HG03280 (cell line): ENCODE data around the gene THBD.

Experiments
- ATAC-seq: cut with Tn5 transposase; IDR thresholded peaks from one replicate; pipeline ENCODE4 v1.9.1; 2021; ENCODE audit warnings: mild to moderate bottlenecking, moderate library complexity; ENCODE audit not compliant: unreplicated experiment

THBD gene

GRCh38 chr20:23063581-23063980, 14.1 kb upstream of the THBD start:
- ATAC-seq, result no peak

DNA sequence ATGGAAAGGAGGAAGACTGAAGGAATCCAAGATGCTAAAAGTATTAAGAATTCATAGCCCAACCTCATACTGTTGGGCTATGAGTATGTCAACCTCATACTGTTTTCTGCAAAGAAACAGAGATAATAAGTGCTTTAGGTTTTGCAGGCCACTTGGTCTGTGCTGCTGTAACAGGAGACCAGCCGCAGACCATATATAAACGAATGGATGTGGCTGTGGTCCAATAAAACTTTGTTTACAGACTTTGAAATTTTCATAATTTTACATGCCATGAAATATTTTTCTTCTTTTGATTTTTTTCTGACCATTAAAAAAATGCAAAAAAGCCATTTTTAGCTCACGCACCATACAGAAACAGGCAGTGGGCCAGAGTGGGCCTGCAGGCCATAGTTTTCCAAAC, 13.7 kb upstream of the THBD start:
- ATAC-seq, result no peak

DNA sequence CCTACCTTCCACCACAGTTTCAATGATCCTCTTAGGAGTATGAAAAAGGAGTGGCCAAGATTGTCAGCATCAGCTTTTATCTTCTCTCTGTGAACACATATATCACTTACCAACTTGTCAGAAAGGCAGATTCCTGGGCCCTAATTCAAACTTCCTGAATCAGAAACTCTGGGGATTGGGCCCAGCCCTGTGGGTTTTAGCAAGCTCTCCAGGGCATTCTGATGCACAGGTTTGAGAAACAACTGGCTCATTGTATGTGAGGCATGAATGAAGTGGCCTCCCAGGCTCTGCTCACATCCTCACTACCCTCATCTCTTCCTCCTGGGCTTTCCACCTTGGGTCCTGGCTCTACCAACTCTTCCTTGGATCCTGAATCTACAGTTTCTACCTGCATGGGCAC, 13.2 kb upstream of the THBD start:
- ATAC-seq, result no peak

DNA sequence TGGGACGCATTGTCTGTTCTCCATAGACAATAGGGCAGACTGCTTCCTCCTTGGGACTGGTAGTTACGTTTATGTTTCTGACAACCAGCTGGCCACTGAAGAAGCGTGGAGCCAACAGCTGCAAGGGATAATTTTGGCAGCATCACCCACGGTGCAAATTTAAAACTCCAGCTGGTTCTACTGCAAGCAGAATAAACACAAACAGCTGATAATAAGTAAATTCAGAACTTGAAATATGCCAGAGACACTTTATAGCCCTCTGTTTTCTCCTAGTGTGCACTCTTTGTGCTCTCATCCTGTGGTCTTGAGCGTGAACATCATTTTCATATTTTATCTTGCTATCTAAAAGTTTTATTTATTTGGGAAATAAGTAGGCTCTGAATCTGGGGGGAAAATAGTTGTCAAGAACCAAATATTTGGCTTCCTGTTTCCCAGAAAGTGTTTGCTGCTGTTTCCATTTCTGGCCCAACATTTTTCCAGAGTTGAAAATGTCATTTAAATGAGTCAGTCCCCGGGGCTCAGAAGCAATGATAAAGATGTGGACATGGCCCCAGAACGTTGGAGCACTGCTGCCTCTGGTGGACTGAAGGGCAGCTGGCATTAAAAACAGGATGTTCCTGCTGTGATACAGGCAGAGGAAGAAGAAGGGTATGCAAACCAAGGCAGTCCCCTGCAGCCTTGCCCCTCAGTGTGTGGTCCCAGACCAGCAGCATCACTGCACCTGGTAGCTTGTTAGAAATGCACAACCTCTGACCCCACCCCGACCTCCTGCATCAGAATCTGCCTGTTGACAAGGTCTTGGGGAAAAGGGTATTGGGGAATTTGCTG, 12.5 kb upstream of the THBD start:
- ATAC-seq, result no peak

GRCh38 chr20:23061262-23061661, 11.8 kb upstream of the THBD start:
- ATAC-seq, result no peak

GRCh38 chr20:23060629-23061028, 11.2 kb upstream of the THBD start:
- no peak for ATAC-seq

DNA sequence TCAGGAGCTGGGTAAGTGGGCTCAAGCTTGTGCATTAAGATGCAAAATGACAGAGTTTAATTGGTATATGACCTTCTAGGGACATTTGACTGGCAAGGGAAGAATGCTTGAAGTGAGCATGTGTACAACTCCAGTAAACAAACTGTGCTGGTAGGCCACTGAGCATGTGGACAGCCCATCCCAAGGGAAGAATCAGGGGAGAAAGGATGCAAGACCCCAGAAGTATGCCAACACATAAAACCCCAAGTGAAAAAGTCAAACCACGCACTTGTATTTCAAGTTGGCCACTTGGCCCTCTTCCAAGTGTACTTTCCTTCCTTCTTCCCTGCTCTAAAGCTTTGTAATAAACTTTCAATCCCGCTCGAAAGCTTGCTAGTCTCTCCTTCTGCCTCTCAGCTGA, 10.4 kb upstream of the THBD start:
- no peak for ATAC-seq

- no peak for ATAC-seq
These were observed 9.5 kb upstream of the THBD start for GRCh38 chr20:23059001-23059400.

DNA sequence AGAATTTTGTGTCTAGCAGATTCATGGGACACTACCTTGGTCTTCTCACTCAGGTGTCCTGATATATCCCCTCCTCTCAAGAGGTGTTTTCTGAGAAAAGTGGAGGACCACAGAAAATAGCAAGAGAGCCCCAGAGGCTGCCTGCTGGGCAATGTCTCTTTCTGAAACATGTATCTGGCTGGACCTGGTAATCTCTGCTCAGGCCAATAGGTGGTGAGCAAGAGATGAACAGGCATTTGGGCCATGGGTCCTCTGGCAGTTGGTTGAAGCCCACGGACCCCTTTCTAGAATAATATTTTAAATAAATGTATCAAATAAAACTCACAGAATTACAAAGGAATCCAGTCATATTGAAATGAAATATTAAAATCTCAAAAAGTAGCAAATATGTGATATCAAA, 8.8 kb upstream of the THBD start:
- no peak for ATAC-seq

GRCh38 chr20:23052904-23053303, 3.4 kb upstream of the THBD start:
- ATAC-seq, result no peak

DNA sequence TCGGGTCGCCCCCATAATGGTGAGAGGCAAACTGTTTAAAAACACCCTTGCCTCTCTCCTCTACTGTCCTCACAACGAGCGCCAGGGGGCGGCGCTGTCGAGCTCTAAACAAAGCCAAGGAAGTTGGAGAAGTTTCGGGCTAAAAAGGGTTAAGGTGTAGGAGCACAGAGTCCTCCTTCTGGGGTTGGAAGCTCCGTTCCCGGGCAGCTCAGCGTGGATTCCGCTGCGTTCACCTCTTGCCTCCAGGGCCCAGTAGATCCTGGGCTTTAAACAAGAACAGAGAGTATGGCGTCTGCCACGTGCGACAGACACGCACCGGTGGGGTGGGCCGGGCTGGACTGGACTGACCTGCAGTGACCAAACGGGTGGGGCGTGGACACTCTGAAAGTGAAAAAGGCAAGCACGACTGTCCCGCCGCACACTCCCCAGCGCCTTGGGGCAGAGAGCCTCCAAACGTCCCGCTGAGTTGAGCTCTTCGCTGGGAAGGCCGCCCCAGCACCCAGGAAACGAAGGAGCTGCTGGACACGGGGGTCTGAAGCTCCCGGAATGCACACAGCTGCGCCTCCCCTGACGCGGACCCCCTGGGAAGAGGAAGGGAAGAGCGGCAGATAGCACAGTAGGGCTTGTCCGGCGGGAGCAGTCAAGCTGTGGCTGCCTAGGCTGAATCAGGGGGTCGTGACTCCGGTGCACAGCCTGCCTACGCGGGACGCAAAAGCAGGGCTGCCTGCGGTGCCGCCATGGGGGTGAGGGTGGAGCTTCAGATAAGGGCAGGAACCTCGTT, 1.6 kb upstream of the THBD start:
- no peak for ATAC-seq

DNA sequence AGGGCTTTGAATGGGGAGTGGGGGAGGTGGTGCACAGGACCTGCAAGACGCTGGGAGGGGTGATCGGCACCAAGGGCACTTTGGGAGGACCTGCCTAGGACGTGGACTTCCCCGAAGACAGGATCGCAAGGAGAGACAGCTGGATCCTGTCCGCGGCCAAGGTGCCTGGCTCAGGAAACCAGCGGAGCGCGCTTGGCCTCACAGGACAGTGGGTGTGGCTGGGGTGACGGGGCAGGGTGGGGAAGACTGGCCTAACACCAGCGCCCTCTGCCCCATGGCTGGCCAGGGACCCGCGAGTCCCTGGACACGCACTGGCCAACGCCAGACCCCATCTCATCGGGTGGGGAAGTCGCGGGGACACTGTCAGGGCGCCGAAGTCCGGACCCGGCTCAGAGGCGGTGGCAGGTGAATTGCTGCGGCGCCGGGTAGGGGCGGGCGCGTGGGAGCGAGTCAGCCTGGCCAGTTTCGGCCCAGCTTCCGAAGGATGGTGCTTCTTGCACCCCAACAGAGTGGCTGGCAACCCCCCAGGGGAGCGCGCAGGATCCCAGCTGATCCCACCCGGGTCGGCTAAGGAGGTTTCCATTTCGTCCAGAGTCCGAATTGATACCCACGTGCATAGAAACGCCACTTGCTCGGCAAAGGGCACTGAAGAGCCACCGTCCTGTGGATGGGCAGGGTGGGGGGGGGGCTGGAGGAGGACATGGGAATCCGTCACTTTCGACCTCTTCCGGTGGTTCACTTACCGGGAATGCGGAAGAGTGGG, 785 bp upstream of the THBD start:
- no peak for ATAC-seq

DNA sequence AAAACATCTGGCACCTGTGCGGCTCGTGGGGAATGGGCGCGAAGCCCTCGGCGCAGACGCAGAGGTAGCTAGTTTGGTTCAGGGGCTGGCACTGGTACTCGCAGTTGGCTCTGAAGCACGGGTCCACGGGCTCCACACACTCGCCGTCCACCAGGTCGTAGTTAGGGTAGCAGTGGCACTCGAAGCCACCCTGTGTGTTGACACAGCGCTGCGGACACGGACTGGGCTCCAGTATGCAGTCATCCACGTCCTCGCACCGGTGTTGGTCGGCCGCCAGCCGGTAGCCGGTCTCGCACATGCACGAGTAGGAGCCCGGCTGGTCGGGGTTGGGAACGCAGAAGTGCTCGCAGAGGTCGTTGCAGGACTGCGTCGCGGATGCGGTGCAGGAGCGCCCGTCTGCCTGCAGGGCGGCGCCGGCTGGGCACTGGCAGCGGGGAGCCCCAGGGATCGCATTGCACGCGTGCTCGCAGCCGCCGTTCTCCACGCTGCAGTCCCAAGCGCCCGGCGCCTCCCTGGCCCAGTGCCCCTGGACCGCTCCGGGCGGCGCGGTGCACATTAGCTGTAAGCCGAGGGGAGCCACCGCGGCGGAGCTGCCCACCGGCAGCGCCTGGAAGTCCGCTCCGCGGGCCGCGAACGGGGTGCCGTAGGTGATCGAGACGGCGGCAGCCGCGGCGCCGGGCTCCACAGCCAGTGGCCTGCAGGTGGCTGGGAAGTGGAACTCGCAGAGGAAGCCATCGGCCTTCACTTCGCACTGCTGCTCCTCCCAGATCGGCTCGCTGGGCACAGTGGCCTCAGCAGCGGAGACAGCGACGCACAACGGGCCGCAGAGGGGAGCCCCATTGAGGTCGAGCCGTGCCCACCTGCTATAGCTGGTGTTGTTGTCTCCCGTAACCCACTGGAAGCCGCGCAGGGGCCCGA, 930 bp downstream of the THBD start:
- ATAC-seq, result no peak

- no peak for ATAC-seq
These were observed 1.7 kb downstream of the THBD start for GRCh38 chr20:23047738-23048214.

DNA sequence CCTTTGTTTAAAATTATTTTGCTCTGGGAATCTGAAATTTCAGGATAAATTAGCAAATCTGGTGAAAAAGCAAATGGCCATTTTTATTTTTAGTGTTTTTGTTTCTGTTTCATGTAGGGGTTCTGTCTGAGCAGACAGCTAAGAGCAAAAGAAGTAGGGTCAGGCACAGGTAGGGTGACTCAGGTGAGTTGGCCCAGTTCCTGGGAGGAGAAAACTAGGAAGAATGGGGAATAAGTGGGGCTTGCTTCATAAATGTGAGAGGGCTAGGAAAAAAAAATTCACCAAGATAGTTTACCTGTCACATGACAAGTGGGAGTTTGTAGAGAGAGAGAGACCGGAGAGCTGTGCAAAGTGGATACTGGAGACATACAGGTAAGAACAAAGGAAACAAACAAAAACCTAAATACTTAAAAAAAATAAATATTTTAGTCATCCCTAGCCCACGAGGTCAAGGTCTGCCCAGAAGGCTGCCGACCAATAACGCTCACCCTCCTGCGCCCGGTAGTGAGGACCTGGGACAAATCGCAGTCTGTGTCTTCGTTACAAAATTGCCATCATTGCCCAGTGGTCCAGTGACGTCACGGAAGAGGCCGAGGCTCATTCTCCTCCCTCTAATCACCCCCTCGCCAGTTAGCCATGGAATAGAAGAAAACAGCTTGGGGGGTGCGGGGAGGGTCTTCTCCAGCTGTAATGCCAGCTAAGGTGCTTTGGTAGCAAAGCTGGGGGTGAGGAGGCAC, 2.3 kb downstream of the THBD start:
- ATAC-seq, result no peak

GRCh38 chr20:23046431-23046830, 3.0 kb downstream of the THBD start:
- ATAC-seq, result no peak

GRCh38 chr20:23043376-23043775, 6.1 kb downstream of the THBD start:
- no peak for ATAC-seq

GRCh38 chr20:23042270-23042669, 7.2 kb downstream of the THBD start:
- ATAC-seq, result no peak

DNA sequence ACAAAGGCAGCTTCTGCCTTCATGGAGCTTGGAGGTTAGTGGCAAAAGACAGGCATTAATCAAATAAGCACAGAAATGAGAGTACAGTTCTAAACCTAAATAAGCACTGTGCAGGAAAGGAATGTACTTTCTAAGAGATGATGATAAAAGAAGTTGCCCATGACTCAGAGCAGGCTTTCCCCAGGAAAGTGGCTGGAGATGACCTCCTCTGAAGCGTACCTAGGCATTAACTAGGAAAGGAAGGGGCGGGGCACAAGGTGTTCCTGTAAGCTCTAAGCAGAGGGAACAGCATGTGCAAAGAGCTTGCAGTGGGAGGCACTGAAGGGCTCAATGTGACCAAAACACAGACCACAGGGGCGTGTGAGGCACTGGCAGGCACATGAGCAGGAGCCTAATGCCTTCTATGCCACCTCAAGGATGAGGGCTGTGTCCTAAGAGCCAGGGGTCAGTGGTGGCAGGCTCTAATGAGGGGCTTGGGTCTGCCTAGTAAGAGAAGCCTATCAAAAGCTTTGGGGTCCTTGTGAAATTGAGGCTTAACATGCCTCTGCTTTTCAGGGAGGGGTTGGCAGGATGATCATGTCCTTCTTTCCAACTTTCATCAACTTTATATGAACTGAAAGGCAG, 9.5 kb downstream of the THBD start:
- no peak for ATAC-seq
